Brain pericyte (primary cell): ENCODE measurements around the gene DHX15.

Source experiments
- DNase-seq: peaks from one replicate; pipeline ENCODE4 v3.0.0-alpha.2; 2012; ENCODE audit warnings: low read depth, low spot score

DHX15 gene

GRCh38 chr4:24482871-24483270 is 101.5 kb downstream of the DHX15 start:
- DNase-seq = no peak

- DNase-seq = no peak
Measured at GRCh38 chr4:24477919-24478318, 106.4 kb downstream of the DHX15 start.
